Ascending aorta (tissue), 2 donors: ENCODE results near the gene CNOT1. TPM values are rescaled to one million over a fixed set of nuclear protein-coding genes. Genes with fewer than 3 reads are reported as not detected.

Source experiments
- DNase-seq, 2 donors: peaks; one replicate each; pipeline ENCODE4 v3.0.0-alpha.2; 2019; ENCODE audit warnings: low spot score in 2 of 2
- H3K27ac ChIP-seq, 2 donors: fragments of 200-600 bp; sonication (generic); one replicate each; pipeline ENCODE4 v1.5.1; 2016 to 2017; ENCODE audit warnings: mild to moderate bottlenecking in 1 of 2
- H3K27me3 ChIP-seq: fragments of 200-600 bp; sonication (generic); one replicate; pipeline ENCODE4 v1.5.1; 2017
- H3K36me3 ChIP-seq, 2 donors: fragments of 200-600 bp; sonication (generic); one replicate each; pipeline ENCODE4 v1.5.1; 2016
- H3K4me1 ChIP-seq, 2 donors: fragments of 200-600 bp; sonication (generic); one replicate each; pipeline ENCODE4 v1.5.1; 2016 to 2017; ENCODE audit warnings: mild to moderate bottlenecking in 1 of 2
- H3K4me3 ChIP-seq, 2 donors: fragments of 200-600 bp; sonication (generic); one replicate each; pipeline ENCODE4 v1.5.1; 2016 to 2017; ENCODE audit warnings: mild to moderate bottlenecking in 1 of 2
- H3K9me3 ChIP-seq, 2 donors: fragments of 200-600 bp; sonication (generic); one replicate each; pipeline ENCODE4 v1.5.1; 2016
- CTCF ChIP-seq, 3 experiments: fragments of 200-600 bp in 2 of 3; fragments of 450-650 bp in 1 of 3; sonication (generic) in 2 of 3; IDR thresholded peaks; one replicate each; pipeline ENCODE4 v1.5.1; 2016 to 2019; ENCODE audit warnings: antibody characterized with exemption in 3 of 3, mild to moderate bottlenecking in 1 of 3, moderate library complexity in 1 of 3
- intact Hi-C: fragments of 100-400 bp; cut with DNase I; formaldehyde crosslinking; loops from one replicate; pipeline ENCODE4 v1.15.1; 2023
- total RNA-seq: library from RNA; depleted of rRNA; stranded (reverse); fragments of >200 nt; gene quantifications from one replicate; pipeline ENCODE4 v1.1.0, GENCODE V29; 2016

The CNOT1 gene
- total RNA-seq, 1 donor from 2014 or later, result 324 TPM

GRCh38 chr16:58497468-58497867, 132.2 kb downstream of the CNOT1 start:
- Histone ChIP-seq H3K36me3 (no peaks in the 10 kb centered on the region), H3K27ac (no peak overlapping the region), H3K4me1 (peaks cover 3 to 17% of the 10 kb centered on the region in 2 donors), H3K9me3 (no peaks in the 10 kb centered on the region), H3K4me3 (no peak overlapping the region), H3K27me3 (no peaks in the 10 kb centered on the region)
- TF ChIP-seq CTCF (IDR thresholded peaks at IDR 0.05), result no peak
- DNase-seq, result no peak
- intact Hi-C loops, result loop anchor here (5.0 kb wide), 1 partner anchor 135 kb away; no protein-coding TSS in a partner anchor

GRCh38 chr16:58495521-58496331, 133.9 kb downstream of the CNOT1 start:
- H3K9me3 ChIP-seq, result no peaks in the 10 kb centered on the region
- no peaks in the 10 kb centered on the region for H3K27me3 ChIP-seq
- no peak for TF ChIP-seq CTCF (IDR thresholded peaks at IDR 0.05)
- intact Hi-C loops, result loop anchor here (5.0 kb wide), 1 partner anchor 137 kb away; no protein-coding TSS in a partner anchor
- peak overlapping the region; percentile 11 to 44 for H3K4me3 ChIP-seq
- no peak for DNase-seq
- H3K27ac ChIP-seq, result peak overlapping the region; percentile 63 to 66
- peaks cover 0 to 9% of the 10 kb centered on the region in 2 donors for H3K4me1 ChIP-seq
- H3K36me3 ChIP-seq, result no peaks in the 10 kb centered on the region

GRCh38 chr16:58494981-58495520, 134.6 kb downstream of the CNOT1 start:
- peak overlapping the region; percentile 63 to 66 for H3K27ac ChIP-seq
- intact Hi-C loops, result loop anchor here (5.0 kb wide), 1 partner anchor 137 kb away; no protein-coding TSS in a partner anchor
- no peaks in the 10 kb centered on the region for H3K27me3 ChIP-seq
- no peaks in the 10 kb centered on the region for H3K36me3 ChIP-seq
- peak overlapping the region; percentile 11 to 44 for H3K4me3 ChIP-seq
- H3K9me3 ChIP-seq, result no peaks in the 10 kb centered on the region
- peak; percentile 21 to 56 (median 38) for TF ChIP-seq CTCF (IDR thresholded peaks at IDR 0.05)
- peaks cover 0 to 4% of the 10 kb centered on the region in 2 donors for H3K4me1 ChIP-seq
- peak; percentile 30 to 91 for DNase-seq

GRCh38 chr16:58493756-58494431, 135.7 kb downstream of the CNOT1 start:
- intact Hi-C loops, result no loop called here
- no peaks in the 10 kb centered on the region for H3K9me3 ChIP-seq
- no peaks in the 10 kb centered on the region for H3K36me3 ChIP-seq
- no peaks in the 10 kb centered on the region for H3K27me3 ChIP-seq
- H3K4me1 ChIP-seq, result peaks cover 0 to 3% of the 10 kb centered on the region in 2 donors
- DNase-seq, result no peak
- TF ChIP-seq CTCF (IDR thresholded peaks at IDR 0.05), result no peak
- no peak overlapping the region for H3K27ac ChIP-seq
- H3K4me3 ChIP-seq, result no peak overlapping the region

- Histone ChIP-seq H3K27me3 (no peaks in the 10 kb centered on the region), H3K4me3 (no peak overlapping the region), H3K4me1 (peaks cover 0 to 3% of the 10 kb centered on the region in 2 donors), H3K9me3 (no peaks in the 10 kb centered on the region), H3K27ac (no peak overlapping the region), H3K36me3 (no peaks in the 10 kb centered on the region)
- no peak for TF ChIP-seq CTCF (IDR thresholded peaks at IDR 0.05)
- no peak for DNase-seq
- intact Hi-C loops, result no loop called here
These were observed 136.9 kb downstream of the CNOT1 start for GRCh38 chr16:58492735-58493134.
